ENCODE data around the gene MTAP. TPM values are rescaled to one million over a fixed set of nuclear protein-coding genes. Genes with fewer than 3 reads are reported as not detected.

MTAP gene
- total and polyA plus RNA-seq, 8 donors: 1.2 to 38.4 (median 13.4) TPM

- H3K4me1 ChIP-seq: peaks cover 0 to 6% (median 2%) of the 10 kb centered on the region in 4 donors
- intact Hi-C loops (cut with DNase I; ENCODE audit: low total_unique reads): no loop called here
- 71 to 85% (median 82%) methylated on average over 2 of the region's 2 CpGs for WGBS, 5 donors
- no peaks in the 10 kb centered on the region for H3K36me3 ChIP-seq
- H3K27ac ChIP-seq: no peak overlapping the region
- no peak for DNase-seq
- no peaks in the 10 kb centered on the region for H3K27me3 ChIP-seq
- H3K9me3 ChIP-seq: no peaks in the 10 kb centered on the region
- TF ChIP-seq POLR2A (IDR thresholded peaks at IDR 0.05) (no peak), POLR2AphosphoS5 (IDR thresholded peaks at IDR 0.05) (no peak)
- TF ChIP-seq, protein P1, sequence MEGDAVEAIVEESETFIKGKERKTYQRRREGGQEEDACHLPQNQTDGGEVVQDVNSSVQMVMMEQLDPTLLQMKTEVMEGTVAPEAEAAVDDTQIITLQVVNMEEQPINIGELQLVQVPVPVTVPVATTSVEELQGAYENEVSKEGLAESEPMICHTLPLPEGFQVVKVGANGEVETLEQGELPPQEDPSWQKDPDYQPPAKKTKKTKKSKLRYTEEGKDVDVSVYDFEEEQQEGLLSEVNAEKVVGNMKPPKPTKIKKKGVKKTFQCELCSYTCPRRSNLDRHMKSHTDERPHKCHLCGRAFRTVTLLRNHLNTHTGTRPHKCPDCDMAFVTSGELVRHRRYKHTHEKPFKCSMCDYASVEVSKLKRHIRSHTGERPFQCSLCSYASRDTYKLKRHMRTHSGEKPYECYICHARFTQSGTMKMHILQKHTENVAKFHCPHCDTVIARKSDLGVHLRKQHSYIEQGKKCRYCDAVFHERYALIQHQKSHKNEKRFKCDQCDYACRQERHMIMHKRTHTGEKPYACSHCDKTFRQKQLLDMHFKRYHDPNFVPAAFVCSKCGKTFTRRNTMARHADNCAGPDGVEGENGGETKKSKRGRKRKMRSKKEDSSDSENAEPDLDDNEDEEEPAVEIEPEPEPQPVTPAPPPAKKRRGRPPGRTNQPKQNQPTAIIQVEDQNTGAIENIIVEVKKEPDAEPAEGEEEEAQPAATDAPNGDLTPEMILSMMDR (IDR thresholded peaks at IDR 0.05): no peak
- H3K4me3 ChIP-seq: no peak overlapping the region
Observed at GRCh38 chr9:21781656-21782055, 20.8 kb upstream of the MTAP start.

GRCh38 chr9:21782205-21782604 lies 20.2 kb upstream of the MTAP start:
- no peak for TF ChIP-seq POLR2AphosphoS5 (IDR thresholded peaks at IDR 0.05)
- no peaks in the 10 kb centered on the region for H3K36me3 ChIP-seq
- H3K4me1 ChIP-seq: peaks cover 0 to 6% (median 2%) of the 10 kb centered on the region in 4 donors
- 46 to 77% (median 68%) methylated on average over 2 of the region's 2 CpGs for WGBS, 5 donors
- no peaks in the 10 kb centered on the region for H3K27me3 ChIP-seq
- H3K9me3 ChIP-seq: no peaks in the 10 kb centered on the region
- DNase-seq: peak in 1 of 2 donors; percentile 18
- intact Hi-C loops (cut with DNase I; ENCODE audit: low total_unique reads): no loop called here
- no peak overlapping the region for H3K27ac ChIP-seq
- no peak overlapping the region for H3K4me3 ChIP-seq

DNA sequence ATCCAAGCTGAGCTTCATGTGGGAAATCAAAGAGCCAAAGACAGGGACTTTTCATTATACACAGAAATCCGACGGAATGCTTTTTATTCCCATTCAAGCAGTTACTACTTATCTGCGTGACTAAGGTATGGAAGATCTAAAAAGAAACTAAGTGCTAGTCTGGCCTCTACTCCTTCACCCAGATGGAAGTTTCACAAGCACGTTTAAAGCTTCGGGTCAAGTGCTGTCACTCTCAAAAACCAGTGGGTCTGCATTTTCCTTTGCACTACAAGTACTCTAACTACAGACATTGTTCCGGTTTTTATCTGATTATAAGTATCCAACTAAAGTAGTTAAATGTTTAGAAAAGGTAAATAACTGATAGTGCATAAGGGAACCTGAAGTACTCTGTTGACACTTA lies 13.7 kb upstream of the MTAP start:
- TF ChIP-seq POLR2A (IDR thresholded peaks at IDR 0.05) (no peak), POLR2AphosphoS5 (IDR thresholded peaks at IDR 0.05) (no peak), EP300 (IDR thresholded peaks at IDR 0.05) (no peak)
- TF ChIP-seq, protein P1 (IDR thresholded peaks at IDR 0.05): no peak
- Histone ChIP-seq H3K4me3 (no peak overlapping the region), H3K27ac (peak overlapping the region in 1 of 5 donors; percentile 31), H3K9me3 (no peaks in the 10 kb centered on the region), H3K27me3 (peaks cover 0 to 22% (median 0%) of the 10 kb centered on the region in 3 donors), H3K36me3 (no peaks in the 10 kb centered on the region), H3K4me1 (peaks cover 0 to 11% (median 2%) of the 10 kb centered on the region in 4 donors)
- WGBS, 5 donors: 21 to 47% (median 35%) methylated on average over 6 of the region's 6 CpGs
- peak in 1 of 2 donors; percentile 62 for DNase-seq
- intact Hi-C loops (cut with DNase I; ENCODE audit: low total_unique reads): no loop called here

GRCh38 chr9:21789541-21790037 lies 12.8 kb upstream of the MTAP start:
- H3K27ac ChIP-seq: no peak overlapping the region
- TF ChIP-seq POLR2A (IDR thresholded peaks at IDR 0.05) (no peak), POLR2AphosphoS5 (IDR thresholded peaks at IDR 0.05) (peak in 1 of 3 donors; percentile 31)
- TF ChIP-seq, protein P1 (IDR thresholded peaks at IDR 0.05): peak in 5 of 7 experiments; percentile 54 to 93 (median 80)
- peak overlapping the region in 3 of 4 donors; percentile 20 to 27 (median 24) for H3K4me3 ChIP-seq
- H3K27me3 ChIP-seq: peaks cover 0 to 29% (median 0%) of the 10 kb centered on the region in 3 donors
- no peaks in the 10 kb centered on the region for H3K36me3 ChIP-seq
- H3K4me1 ChIP-seq: peaks cover 0 to 11% (median 2%) of the 10 kb centered on the region in 4 donors
- intact Hi-C loops (cut with DNase I; ENCODE audit: low total_unique reads): loop anchor here (10.0 kb wide), 1 partner anchor 475 kb away; no protein-coding TSS in a partner anchor
- H3K9me3 ChIP-seq: no peaks in the 10 kb centered on the region
- DNase-seq: peak; percentile 65 to 95
- WGBS, 5 donors: 0 to 1% (median 0%) methylated on average over 2 of the region's 2 CpGs

DNA sequence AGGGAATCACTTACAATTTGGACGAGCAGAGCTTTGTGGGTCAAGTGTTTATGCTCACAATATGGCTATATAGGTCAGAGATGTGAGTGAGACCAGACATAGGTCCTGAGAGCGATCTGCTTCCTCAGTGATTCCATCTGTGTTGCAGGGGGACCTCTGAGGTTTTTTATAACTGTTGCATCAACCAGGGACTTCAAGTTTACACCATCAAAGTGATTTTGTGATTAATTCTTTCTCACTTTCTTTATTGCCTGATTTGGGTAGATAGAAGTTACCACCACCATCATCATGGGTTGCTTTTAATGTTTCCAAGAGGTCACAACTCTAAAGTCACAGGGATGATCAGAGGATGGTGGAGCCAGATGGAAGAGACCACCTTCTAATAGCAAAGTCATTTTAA lies 7.0 kb upstream of the MTAP start:
- H3K4me1 ChIP-seq: no peaks in the 10 kb centered on the region
- intact Hi-C loops (cut with DNase I; ENCODE audit: low total_unique reads): loop anchor here (10.0 kb wide), 1 partner anchor 481 kb away; no protein-coding TSS in a partner anchor
- H3K9me3 ChIP-seq: no peaks in the 10 kb centered on the region
- 56 to 85% (median 70%) methylated on average over 2 of the region's 2 CpGs for WGBS, 5 donors
- H3K27me3 ChIP-seq: peaks cover 0 to 49% (median 0%) of the 10 kb centered on the region in 3 donors
- H3K36me3 ChIP-seq: no peaks in the 10 kb centered on the region
- no peak for TF ChIP-seq EP300 (IDR thresholded peaks at IDR 0.05)
- TF ChIP-seq POLR2AphosphoS5 (IDR thresholded peaks at IDR 0.05): no peak
- TF ChIP-seq POLR2A (IDR thresholded peaks at IDR 0.05): no peak
- TF ChIP-seq, protein P1 (IDR thresholded peaks at IDR 0.05): no peak
- DNase-seq: no peak
- H3K4me3 ChIP-seq: no peak overlapping the region
- H3K27ac ChIP-seq: no peak overlapping the region

Measured in stomach (tissue), 9 donors.